Vagina (tissue), 2 donors: Measurements from ENCODE around the gene DHRSX. TPM values are rescaled to one million over a fixed set of nuclear protein-coding genes. Genes with fewer than 3 reads are reported as not detected.
"Not testable (repeated sequence)": the region's sequence is repeated elsewhere in the genome, so short reads cannot be mapped to it uniquely, and the experiment has no call there.

ENCODE experiments used
- DNase-seq, 2 donors: peaks; one replicate each; pipeline ENCODE4 v3.0.0-alpha.2; 2017; ENCODE audit errors: extremely low spot score in 2 of 2
- H3K27ac ChIP-seq: fragments of 200-600 bp; sonication (generic); one replicate; pipeline ENCODE4 v1.5.1; 2019
- H3K27me3 ChIP-seq: fragments of 200-600 bp; sonication (generic); one replicate; pipeline ENCODE4 v1.5.1; 2019
- H3K36me3 ChIP-seq, 2 donors: fragments of 200-600 bp; sonication (generic); one replicate each; pipeline ENCODE4 v1.5.1; 2017 to 2019
- H3K4me1 ChIP-seq: fragments of 200-600 bp; sonication (generic); one replicate; pipeline ENCODE4 v1.5.1; 2019
- H3K4me3 ChIP-seq, 2 donors: fragments of 200-600 bp; sonication (generic); 1 replicate in 1 of 2; 2 replicates in 1 of 2; pipeline ENCODE4 v1.5.1; 2016 to 2019
- H3K9me3 ChIP-seq: fragments of 200-600 bp; sonication (generic); one replicate; pipeline ENCODE4 v1.5.1; 2019
- CTCF ChIP-seq, 3 experiments: fragments of 450-650 bp in 2 of 3; fragments of 200-600 bp in 1 of 3; sonication (generic) in 1 of 3; IDR thresholded peaks; one replicate each; pipeline ENCODE4 v1.5.1; 2017 to 2019; ENCODE audit warnings: antibody characterized with exemption in 3 of 3, mild to moderate bottlenecking in 2 of 3, moderate library complexity in 2 of 3
- POLR2A ChIP-seq, 2 donors: fragments of 450-650 bp; IDR thresholded peaks; one replicate each; pipeline ENCODE4 v1.6.1; 2017; ENCODE audit warnings: antibody characterized with exemption in 2 of 2, mild to moderate bottlenecking in 2 of 2, moderate library complexity in 2 of 2
- POLR2AphosphoS5 ChIP-seq, 2 donors: sonication (generic); formaldehyde crosslinking; IDR thresholded peaks; one replicate each; pipeline ENCODE4 v1.9.0; 2017; ENCODE audit warnings: antibody characterized with exemption in 2 of 2, mild to moderate bottlenecking in 2 of 2, low read depth in 1 of 2; ENCODE audit not compliant: insufficient read depth in 1 of 2
- intact Hi-C: fragments of 100-400 bp; cut with DNase I; formaldehyde crosslinking; loops from one replicate; pipeline ENCODE4 v1.15.1; 2023
- total RNA-seq: library from RNA; depleted of rRNA; stranded (reverse); fragments of >200 nt; gene quantifications from one replicate; pipeline ENCODE4 v1.2.3, GENCODE V29; 2016

DHRSX gene
- total RNA-seq, 1 donor from 2014 or later = 26.0 TPM

GRCh38 chrX:2272337-2272736, 228.4 kb downstream of the DHRSX start:
- peaks cover 4% of the 10 kb centered on the region for H3K4me1 ChIP-seq
- no peaks in the 10 kb centered on the region for H3K36me3 ChIP-seq
- TF ChIP-seq POLR2A (IDR thresholded peaks at IDR 0.05) = no peak
- TF ChIP-seq POLR2AphosphoS5 (IDR thresholded peaks at IDR 0.05; ENCODE audit: insufficient read depth in 1 of 2, low read depth in 1 of 2) = no peak
- no peak for TF ChIP-seq CTCF (IDR thresholded peaks at IDR 0.05)
- no peaks in the 10 kb centered on the region for H3K9me3 ChIP-seq
- no peak for DNase-seq
- H3K27ac ChIP-seq = no peak overlapping the region
- no peak overlapping the region for H3K4me3 ChIP-seq
- intact Hi-C loops = no loop called here
- no peaks in the 10 kb centered on the region for H3K27me3 ChIP-seq

- H3K36me3 ChIP-seq, H3K27ac ChIP-seq, DNase-seq, H3K4me3 ChIP-seq, intact Hi-C loops, H3K4me1 ChIP-seq, H3K9me3 ChIP-seq, H3K27me3 ChIP-seq: not testable (repeated sequence)
Measured at GRCh38 chrX:2271595-2271994, 229.2 kb downstream of the DHRSX start.

- H3K27ac ChIP-seq, H3K27me3 ChIP-seq, H3K9me3 ChIP-seq, H3K4me3 ChIP-seq, intact Hi-C loops, H3K36me3 ChIP-seq, DNase-seq, H3K4me1 ChIP-seq: not testable (repeated sequence)
Measured at GRCh38 chrX:2270783-2271182, 230.0 kb downstream of the DHRSX start.

- no peaks in the 10 kb centered on the region for H3K27me3 ChIP-seq
- H3K27ac ChIP-seq = no peak overlapping the region
- no peaks in the 10 kb centered on the region for H3K9me3 ChIP-seq
- intact Hi-C loops = no loop called here
- H3K4me1 ChIP-seq = peaks cover 4% of the 10 kb centered on the region
- no peaks in the 10 kb centered on the region for H3K36me3 ChIP-seq
- DNase-seq = no peak
- no peak overlapping the region for H3K4me3 ChIP-seq
- TF ChIP-seq POLR2A (IDR thresholded peaks at IDR 0.05) (no peak), POLR2AphosphoS5 (IDR thresholded peaks at IDR 0.05; ENCODE audit: insufficient read depth in 1 of 2, low read depth in 1 of 2) (no peak), CTCF (IDR thresholded peaks at IDR 0.05) (no peak)
Measured at GRCh38 chrX:2267890-2268289, 232.9 kb downstream of the DHRSX start.

GRCh38 chrX:2266445-2267349, 234.1 kb downstream of the DHRSX start:
- intact Hi-C loops = no loop called here
- Histone ChIP-seq H3K4me3 (no peak overlapping the region), H3K36me3 (no peaks in the 10 kb centered on the region), H3K27me3 (no peaks in the 10 kb centered on the region), H3K4me1 (no peaks in the 10 kb centered on the region), H3K9me3 (no peaks in the 10 kb centered on the region), H3K27ac (no peak overlapping the region)
- DNase-seq = no peak
- TF ChIP-seq POLR2AphosphoS5 (IDR thresholded peaks at IDR 0.05; ENCODE audit: insufficient read depth in 1 of 2, low read depth in 1 of 2) = no peak
- no peak for TF ChIP-seq POLR2A (IDR thresholded peaks at IDR 0.05)
- TF ChIP-seq CTCF (IDR thresholded peaks at IDR 0.05) = no peak

- H3K4me3 ChIP-seq, H3K27me3 ChIP-seq, DNase-seq, intact Hi-C loops, H3K27ac ChIP-seq, H3K36me3 ChIP-seq, H3K9me3 ChIP-seq, H3K4me1 ChIP-seq: not testable (repeated sequence)
Measured at GRCh38 chrX:2265658-2266444, 234.9 kb downstream of the DHRSX start.
